ENCODE measurements around the gene UBE3D.
A peak's percentile ranks its signal among the peaks of the same experiment; 100 is the strongest.

The UBE3D gene

DNA sequence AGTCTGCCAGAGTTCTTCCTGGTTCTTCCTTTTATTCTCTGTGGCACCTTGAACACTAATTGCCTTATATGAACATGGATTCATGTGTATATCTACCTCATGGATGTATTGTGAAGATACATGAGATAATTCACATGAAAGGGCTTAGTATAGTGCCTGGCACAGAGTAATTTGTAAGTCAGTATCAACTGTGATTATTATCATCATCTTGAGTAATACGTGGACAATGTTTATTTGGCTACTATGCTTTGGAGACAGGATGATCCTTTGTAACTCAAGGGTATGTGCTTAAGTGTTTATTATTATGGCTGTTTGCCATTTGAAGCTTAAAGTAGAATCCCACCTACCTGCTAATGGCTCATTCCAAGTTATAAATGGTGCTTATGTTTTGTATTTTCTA is 17.8 kb upstream of the UBE3D start:
- H3K36me3 ChIP-seq (ENCODE audit: control insufficient read depth, insufficient read depth, low read length): no peaks in the 10 kb centered on the region
- H3K4me1 ChIP-seq (ENCODE audit: control insufficient read depth, insufficient read depth, low read length): no peaks in the 10 kb centered on the region
- WGBS, 2 experiments: 90 to 100% methylated on average over 1 of the region's 1 CpG
- H3K27me3 ChIP-seq (ENCODE audit: control insufficient read depth, insufficient read depth, low read length, poor library complexity, severe bottlenecking): no peaks in the 10 kb centered on the region
- H3K9me3 ChIP-seq (ENCODE audit: control insufficient read depth, low read length): no peaks in the 10 kb centered on the region
- no peak overlapping the region for H3K4me3 ChIP-seq (ENCODE audit: insufficient read depth, low read depth, low read length)
- no peak overlapping the region for H3K27ac ChIP-seq (ENCODE audit: insufficient read depth, low read depth, low read length, poor library complexity, severe bottlenecking)

DNA sequence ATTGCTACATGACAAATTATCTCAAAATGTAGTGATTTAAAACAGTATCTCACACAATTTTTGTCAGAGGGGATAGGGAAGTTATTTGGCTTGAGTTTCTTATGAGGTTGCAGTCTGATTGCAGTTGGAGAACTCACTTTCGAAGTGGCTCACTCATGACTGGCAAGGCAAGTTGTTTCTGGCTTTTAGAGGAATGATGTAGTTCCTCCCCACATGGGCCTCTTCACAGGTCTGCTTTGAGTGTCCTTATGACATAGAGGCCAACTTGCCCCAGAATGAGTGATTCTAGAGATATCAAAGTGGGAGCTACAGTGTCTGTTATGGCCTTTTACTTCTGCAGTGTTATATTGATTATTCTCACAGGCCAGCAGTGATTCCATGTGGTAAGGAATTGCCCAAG is 8.0 kb upstream of the UBE3D start:
- 91 to 100% methylated on average over 1 of the region's 1 CpG for WGBS, 2 experiments
- no peak overlapping the region for H3K4me3 ChIP-seq (ENCODE audit: insufficient read depth, low read depth, low read length)

DNA sequence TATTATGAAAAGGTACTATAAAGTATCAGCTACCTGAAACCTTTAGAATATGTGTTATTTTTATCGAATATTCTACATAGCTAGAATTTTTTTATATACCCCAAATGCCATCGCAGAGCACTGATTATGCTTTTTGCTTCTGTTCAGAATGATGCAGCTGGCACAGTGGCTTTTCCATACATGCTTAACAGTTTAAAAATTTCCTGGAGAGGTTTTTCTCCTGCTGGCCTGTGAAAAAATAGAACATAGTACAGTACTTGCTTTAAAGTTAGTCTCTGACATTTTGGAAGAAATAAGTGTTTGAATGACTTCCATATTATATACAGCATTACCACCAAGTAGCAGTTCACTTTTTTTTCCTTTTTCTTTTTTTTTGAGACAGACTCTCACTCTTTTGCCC is 7.1 kb upstream of the UBE3D start:
- no peaks in the 10 kb centered on the region for H3K27me3 ChIP-seq (ENCODE audit: control insufficient read depth, insufficient read depth, low read length, poor library complexity, severe bottlenecking)
- no peak overlapping the region for H3K27ac ChIP-seq (ENCODE audit: insufficient read depth, low read depth, low read length, poor library complexity, severe bottlenecking)
- WGBS, 2 experiments: 84 to 100% methylated on average over 2 of the region's 2 CpGs

More for the DNA sequence above, 8.0 kb upstream of the UBE3D start:
- peaks cover 8% of the 10 kb centered on the region for H3K4me1 ChIP-seq (ENCODE audit: control insufficient read depth, insufficient read depth, low read length)
- no peak overlapping the region for H3K27ac ChIP-seq (ENCODE audit: insufficient read depth, low read depth, low read length, poor library complexity, severe bottlenecking)
- H3K27me3 ChIP-seq (ENCODE audit: control insufficient read depth, insufficient read depth, low read length, poor library complexity, severe bottlenecking): no peaks in the 10 kb centered on the region
- no peaks in the 10 kb centered on the region for H3K36me3 ChIP-seq (ENCODE audit: control insufficient read depth, insufficient read depth, low read length)
- H3K9me3 ChIP-seq (ENCODE audit: control insufficient read depth, low read length): no peaks in the 10 kb centered on the region

DNA sequence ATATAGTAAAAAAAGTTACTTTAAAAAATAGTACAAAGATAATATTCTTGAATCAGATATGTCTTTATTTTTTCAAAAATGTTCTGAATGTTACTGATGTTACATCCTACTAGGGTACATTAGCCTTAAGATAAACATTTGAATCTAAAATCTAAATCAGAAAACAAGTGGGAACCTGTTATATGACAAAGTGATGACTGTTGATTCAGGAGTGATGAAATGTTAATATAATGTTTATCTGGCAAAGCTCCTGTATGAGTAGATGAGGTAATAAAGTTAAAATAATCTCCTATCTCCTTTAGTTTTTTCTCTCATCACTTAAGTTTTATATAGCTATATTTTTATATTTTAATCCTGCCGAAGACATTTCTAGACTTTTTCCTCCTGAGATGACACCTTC is 6.1 kb upstream of the UBE3D start:
- H3K9me3 ChIP-seq (ENCODE audit: control insufficient read depth, low read length): no peaks in the 10 kb centered on the region
- no peak overlapping the region for H3K4me3 ChIP-seq (ENCODE audit: insufficient read depth, low read depth, low read length)
- no CpG with 5 or more reads among the region's 1 CpG for WGBS, 2 experiments
- H3K4me1 ChIP-seq (ENCODE audit: control insufficient read depth, insufficient read depth, low read length): peaks cover 10% of the 10 kb centered on the region
- no peaks in the 10 kb centered on the region for H3K27me3 ChIP-seq (ENCODE audit: control insufficient read depth, insufficient read depth, low read length, poor library complexity, severe bottlenecking)
- no peaks in the 10 kb centered on the region for H3K36me3 ChIP-seq (ENCODE audit: control insufficient read depth, insufficient read depth, low read length)
- H3K27ac ChIP-seq (ENCODE audit: insufficient read depth, low read depth, low read length, poor library complexity, severe bottlenecking): no peak overlapping the region

More for the DNA sequence above, 7.1 kb upstream of the UBE3D start:
- H3K36me3 ChIP-seq (ENCODE audit: control insufficient read depth, insufficient read depth, low read length): no peaks in the 10 kb centered on the region
- no peak overlapping the region for H3K4me3 ChIP-seq (ENCODE audit: insufficient read depth, low read depth, low read length)
- no peaks in the 10 kb centered on the region for H3K9me3 ChIP-seq (ENCODE audit: control insufficient read depth, low read length)
- peaks cover 10% of the 10 kb centered on the region for H3K4me1 ChIP-seq (ENCODE audit: control insufficient read depth, insufficient read depth, low read length)

DNA sequence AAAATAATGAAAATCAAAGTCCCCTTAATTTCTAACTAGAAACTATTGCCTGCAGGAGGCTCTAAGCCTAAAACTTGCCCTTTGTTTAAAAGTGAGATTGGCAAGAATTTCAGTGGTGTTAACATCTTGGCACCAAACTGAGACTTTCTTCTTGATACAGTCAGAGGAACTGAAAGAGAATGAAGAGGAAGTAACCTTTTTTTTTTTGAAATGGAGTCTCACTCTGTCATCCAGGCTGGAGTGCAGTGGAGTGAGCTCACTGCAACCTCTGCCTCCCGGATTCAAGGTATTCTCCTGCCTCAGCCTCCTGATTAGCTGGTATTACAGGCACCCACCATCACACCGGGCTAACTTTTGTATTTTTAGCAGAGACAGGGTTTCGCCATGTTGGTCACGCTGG is 5.4 kb upstream of the UBE3D start:
- H3K4me1 ChIP-seq (ENCODE audit: control insufficient read depth, insufficient read depth, low read length): peaks cover 10% of the 10 kb centered on the region
- H3K36me3 ChIP-seq (ENCODE audit: control insufficient read depth, insufficient read depth, low read length): no peaks in the 10 kb centered on the region
- H3K27ac ChIP-seq (ENCODE audit: insufficient read depth, low read depth, low read length, poor library complexity, severe bottlenecking): no peak overlapping the region
- no peaks in the 10 kb centered on the region for H3K27me3 ChIP-seq (ENCODE audit: control insufficient read depth, insufficient read depth, low read length, poor library complexity, severe bottlenecking)
- no peak overlapping the region for H3K4me3 ChIP-seq (ENCODE audit: insufficient read depth, low read depth, low read length)
- H3K9me3 ChIP-seq (ENCODE audit: control insufficient read depth, low read length): no peaks in the 10 kb centered on the region
- WGBS, 2 experiments: 80 to 81% methylated on average over 4 of the region's 4 CpGs

DNA sequence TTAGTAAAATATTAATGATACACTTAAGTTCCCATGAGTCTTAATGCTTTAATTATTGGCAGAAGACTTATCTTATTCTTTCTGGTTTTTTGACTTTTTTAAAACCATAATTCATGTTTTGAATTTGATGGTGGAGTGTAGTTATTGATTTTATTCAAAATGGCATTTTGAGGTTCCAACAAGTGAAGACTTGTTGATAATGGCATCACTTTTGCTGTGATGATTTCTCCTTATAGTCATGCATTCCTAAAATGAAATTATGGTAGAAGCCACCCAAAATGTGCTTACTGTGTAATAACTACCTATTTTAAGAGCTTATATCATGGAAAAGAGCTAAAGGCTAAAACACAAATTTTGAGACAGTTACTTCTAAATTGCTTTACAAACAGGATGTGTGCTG is 4.0 kb upstream of the UBE3D start:
- Histone ChIP-seq H3K4me3 (ENCODE audit: insufficient read depth, low read depth, low read length) (no peak overlapping the region), H3K27ac (ENCODE audit: insufficient read depth, low read depth, low read length, poor library complexity, severe bottlenecking) (no peak overlapping the region)

DNA sequence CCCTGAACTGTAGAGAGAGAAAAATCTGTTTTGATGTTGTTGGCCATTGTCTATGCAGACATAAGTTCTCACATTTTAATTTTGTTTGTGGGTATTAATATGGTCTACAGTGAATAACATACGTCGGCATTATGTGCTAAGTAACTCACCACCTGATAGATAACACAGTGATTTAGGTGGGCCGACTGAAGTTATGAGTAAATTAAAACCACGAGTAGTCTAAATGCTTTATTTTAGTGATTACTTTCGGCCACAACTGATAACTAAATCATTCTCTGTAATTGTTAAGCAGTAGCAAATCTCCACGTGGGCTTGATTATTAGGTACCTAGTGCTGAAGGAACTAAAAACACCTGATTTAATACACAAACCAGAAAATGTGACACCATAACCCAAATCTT is 3.0 kb upstream of the UBE3D start:
- 65 to 77% methylated on average over 4 to 6 of the region's 6 CpGs for WGBS, 2 experiments
- H3K27ac ChIP-seq (ENCODE audit: insufficient read depth, low read depth, low read length, poor library complexity, severe bottlenecking): no peak overlapping the region
- H3K4me3 ChIP-seq (ENCODE audit: insufficient read depth, low read depth, low read length): peak overlapping the region; percentile 89
- H3K27me3 ChIP-seq (ENCODE audit: control insufficient read depth, insufficient read depth, low read length, poor library complexity, severe bottlenecking): no peaks in the 10 kb centered on the region
- no peaks in the 10 kb centered on the region for H3K36me3 ChIP-seq (ENCODE audit: control insufficient read depth, insufficient read depth, low read length)
- peaks cover 10% of the 10 kb centered on the region for H3K4me1 ChIP-seq (ENCODE audit: control insufficient read depth, insufficient read depth, low read length)
- no peaks in the 10 kb centered on the region for H3K9me3 ChIP-seq (ENCODE audit: control insufficient read depth, low read length)

More for the DNA sequence above, 4.0 kb upstream of the UBE3D start:
- Histone ChIP-seq H3K36me3 (ENCODE audit: control insufficient read depth, insufficient read depth, low read length) (no peaks in the 10 kb centered on the region), H3K9me3 (ENCODE audit: control insufficient read depth, low read length) (no peaks in the 10 kb centered on the region), H3K4me1 (ENCODE audit: control insufficient read depth, insufficient read depth, low read length) (peaks cover 10% of the 10 kb centered on the region), H3K27me3 (ENCODE audit: control insufficient read depth, insufficient read depth, low read length, poor library complexity, severe bottlenecking) (no peaks in the 10 kb centered on the region)

DNA sequence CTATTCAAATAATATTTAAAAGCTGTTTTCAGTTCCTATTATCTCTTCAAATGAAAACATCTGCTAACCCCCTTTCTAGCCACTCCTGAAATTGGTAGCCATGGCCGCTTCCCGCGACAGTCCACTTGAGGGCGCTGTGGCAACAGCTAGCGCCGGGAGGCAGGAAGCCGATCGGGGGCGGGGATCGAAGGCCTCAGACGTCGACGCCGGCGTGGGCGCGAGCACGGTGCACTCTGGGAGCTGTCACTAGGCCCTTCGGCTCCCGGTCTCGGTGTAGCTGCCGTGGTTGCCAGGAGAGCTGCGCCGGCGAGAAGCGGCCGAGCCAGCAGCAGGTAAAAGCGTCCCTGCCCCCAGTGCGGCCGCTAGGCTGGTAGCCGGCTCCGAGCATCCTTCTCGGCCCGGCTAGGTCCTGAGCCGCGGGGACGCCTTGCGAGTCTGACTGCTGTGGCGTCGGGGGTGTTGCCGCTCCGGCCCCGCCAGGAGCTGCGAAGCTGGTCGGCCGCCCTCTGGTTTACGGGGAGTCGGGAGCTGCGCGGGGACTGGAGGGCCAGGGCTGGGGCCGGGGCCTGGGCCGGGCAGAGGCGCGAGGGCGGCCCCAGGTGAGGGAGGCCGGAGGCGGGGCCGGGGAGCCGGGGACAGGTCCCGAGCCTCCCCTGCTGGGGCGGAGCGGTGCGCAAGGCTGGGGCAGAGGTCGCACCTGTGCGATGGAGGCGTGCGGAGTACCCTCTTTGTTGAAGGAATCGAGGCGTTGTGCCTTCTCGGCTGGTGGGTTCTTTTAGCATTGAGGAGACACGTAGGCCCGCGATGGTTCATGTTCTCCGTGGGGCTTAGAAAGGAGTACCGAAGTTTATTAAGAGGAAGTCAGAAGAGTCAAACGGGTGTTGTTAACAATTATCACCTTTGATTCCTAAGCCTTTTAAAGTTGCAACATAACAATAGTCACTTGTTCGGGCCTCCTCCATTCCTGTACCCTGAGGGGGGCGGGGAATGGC is 2.1 kb upstream of the UBE3D start, which contains the start of gene DOP1A:
Gene DOP1A (plus strand): TSS at position 224 of the 992 bp plus-strand sequence. CDS start 29,307 bp downstream, outside the sequence.
- H3K27ac ChIP-seq (ENCODE audit: insufficient read depth, low read depth, low read length, poor library complexity, severe bottlenecking): peak within 1 kb of the TSS; percentile 70
- H3K36me3 ChIP-seq (ENCODE audit: control insufficient read depth, insufficient read depth, low read length): no peaks in the 10 kb centered on the region
- peak within 1 kb of the TSS; percentile 89 for H3K4me3 ChIP-seq (ENCODE audit: insufficient read depth, low read depth, low read length)
- no peaks in the 10 kb centered on the region for H3K27me3 ChIP-seq (ENCODE audit: control insufficient read depth, insufficient read depth, low read length, poor library complexity, severe bottlenecking)
- 0% methylated on average over 77 to 78 of the region's 78 CpGs for WGBS, 2 experiments
- H3K9me3 ChIP-seq (ENCODE audit: control insufficient read depth, low read length): no peaks in the 10 kb centered on the region
- peaks cover 10% of the 10 kb centered on the region for H3K4me1 ChIP-seq (ENCODE audit: control insufficient read depth, insufficient read depth, low read length)

DNA sequence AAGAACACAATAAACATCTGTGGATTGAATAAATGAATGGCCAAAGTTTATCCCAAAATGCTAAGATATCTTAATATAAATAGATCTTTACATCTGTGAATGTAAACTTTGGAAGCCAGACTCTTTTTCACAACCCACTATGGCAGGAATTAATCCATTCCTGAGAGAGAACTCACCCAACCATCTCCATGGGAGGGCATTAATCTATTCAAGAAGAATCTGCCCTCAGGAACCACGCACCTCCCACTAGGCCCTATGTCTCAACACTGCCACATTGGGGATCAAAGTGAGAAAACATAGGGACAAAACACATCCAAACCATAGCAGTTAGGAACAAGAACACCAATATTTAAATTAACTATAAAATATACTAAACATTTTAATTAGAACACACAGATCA is 3.4 kb downstream of the UBE3D start:
- no peak overlapping the region for H3K4me3 ChIP-seq (ENCODE audit: insufficient read depth, low read depth, low read length)
- H3K36me3 ChIP-seq (ENCODE audit: control insufficient read depth, insufficient read depth, low read length): peaks cover 11% of the 10 kb centered on the region
- no peaks in the 10 kb centered on the region for H3K4me1 ChIP-seq (ENCODE audit: control insufficient read depth, insufficient read depth, low read length)
- no peaks in the 10 kb centered on the region for H3K27me3 ChIP-seq (ENCODE audit: control insufficient read depth, insufficient read depth, low read length, poor library complexity, severe bottlenecking)
- no peaks in the 10 kb centered on the region for H3K9me3 ChIP-seq (ENCODE audit: control insufficient read depth, low read length)
- no peak overlapping the region for H3K27ac ChIP-seq (ENCODE audit: insufficient read depth, low read depth, low read length, poor library complexity, severe bottlenecking)
- 31 to 33% methylated on average over 1 of the region's 1 CpG for WGBS, 2 experiments

DNA sequence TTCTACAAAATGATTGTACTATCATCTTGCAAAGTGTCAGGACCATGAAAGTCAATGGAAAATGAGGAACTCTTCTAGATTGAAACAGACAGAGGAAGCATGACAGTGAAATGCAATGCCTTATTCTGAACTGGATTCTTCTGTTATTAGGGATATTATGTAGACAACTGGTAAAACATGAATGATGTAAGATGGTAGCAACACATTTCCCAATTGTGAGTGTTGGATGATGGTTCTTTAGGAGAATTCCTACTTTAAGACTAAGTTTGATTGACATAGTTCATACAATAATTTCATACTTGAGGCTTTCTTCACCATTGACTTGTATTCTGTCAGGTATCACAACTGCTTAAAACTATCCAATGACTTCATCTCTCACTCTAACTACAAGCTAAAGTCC is 4.5 kb downstream of the UBE3D start:
- Histone ChIP-seq H3K4me1 (ENCODE audit: control insufficient read depth, insufficient read depth, low read length) (no peaks in the 10 kb centered on the region), H3K4me3 (ENCODE audit: insufficient read depth, low read depth, low read length) (peak overlapping the region; percentile 12), H3K9me3 (ENCODE audit: control insufficient read depth, low read length) (no peaks in the 10 kb centered on the region), H3K36me3 (ENCODE audit: control insufficient read depth, insufficient read depth, low read length) (peaks cover 17% of the 10 kb centered on the region), H3K27ac (ENCODE audit: insufficient read depth, low read depth, low read length, poor library complexity, severe bottlenecking) (no peak overlapping the region), H3K27me3 (ENCODE audit: control insufficient read depth, insufficient read depth, low read length, poor library complexity, severe bottlenecking) (no peaks in the 10 kb centered on the region)
